NCI-H524 treated with DMSO at 0.1 percent for 48 hours (cell line): ENCODE data around the gene BCL11A.

ENCODE experiments used
- DNase-seq: peaks from one replicate; lab custom pipeline; 2025; lab: John Stamatoyannopoulos, UW

The BCL11A gene

GRCh38 chr2:60461421-60462108 is 91.9 kb downstream of the BCL11A start:
- DNase-seq = no peak

GRCh38 chr2:60460577-60461420 is 92.7 kb downstream of the BCL11A start:
- no peak for DNase-seq

GRCh38 chr2:60459851-60460250 is 93.6 kb downstream of the BCL11A start:
- DNase-seq = no peak

- DNase-seq = no peak
These were observed 97.2 kb downstream of the BCL11A start for GRCh38 chr2:60456115-60456770.

- DNase-seq = no peak
These were observed 99.6 kb downstream of the BCL11A start for GRCh38 chr2:60453872-60454271.

GRCh38 chr2:60453301-60453700 is 100.2 kb downstream of the BCL11A start:
- no peak for DNase-seq

GRCh38 chr2:60450488-60450887 is 103.0 kb downstream of the BCL11A start:
- no peak for DNase-seq

- DNase-seq = no peak
These were observed 105.5 kb downstream of the BCL11A start for GRCh38 chr2:60447943-60448342.

- no peak for DNase-seq
These were observed 106.8 kb downstream of the BCL11A start for GRCh38 chr2:60446413-60447267.

- DNase-seq = peak; percentile 24
These were observed 107.7 kb downstream of the BCL11A start for GRCh38 chr2:60445684-60446179.

- no peak for DNase-seq
These were observed 110.8 kb downstream of the BCL11A start for GRCh38 chr2:60442608-60443007.

GRCh38 chr2:60441800-60442199 is 111.7 kb downstream of the BCL11A start:
- DNase-seq = no peak

GRCh38 chr2:60440767-60441163 is 112.7 kb downstream of the BCL11A start:
- no peak for DNase-seq

- no peak for DNase-seq
These were observed 113.2 kb downstream of the BCL11A start for GRCh38 chr2:60440079-60440766.

GRCh38 chr2:60439219-60439974 is 114.1 kb downstream of the BCL11A start:
- no peak for DNase-seq

- no peak for DNase-seq
These were observed 114.8 kb downstream of the BCL11A start for GRCh38 chr2:60438653-60439052.

GRCh38 chr2:60438131-60438530 is 115.3 kb downstream of the BCL11A start:
- DNase-seq = no peak

GRCh38 chr2:60437080-60437696 is 116.3 kb downstream of the BCL11A start:
- DNase-seq = no peak

GRCh38 chr2:60433018-60433596 is 120.3 kb downstream of the BCL11A start:
- no peak for DNase-seq
